ENCODE measurements around the gene CUL5. TPM values are rescaled to one million over a fixed set of nuclear protein-coding genes. Genes with fewer than 3 reads are reported as not detected.

Gene CUL5
- polyA plus RNA-seq, 3 donors: 24.7 to 37.8 (median 36.7) TPM

DNA sequence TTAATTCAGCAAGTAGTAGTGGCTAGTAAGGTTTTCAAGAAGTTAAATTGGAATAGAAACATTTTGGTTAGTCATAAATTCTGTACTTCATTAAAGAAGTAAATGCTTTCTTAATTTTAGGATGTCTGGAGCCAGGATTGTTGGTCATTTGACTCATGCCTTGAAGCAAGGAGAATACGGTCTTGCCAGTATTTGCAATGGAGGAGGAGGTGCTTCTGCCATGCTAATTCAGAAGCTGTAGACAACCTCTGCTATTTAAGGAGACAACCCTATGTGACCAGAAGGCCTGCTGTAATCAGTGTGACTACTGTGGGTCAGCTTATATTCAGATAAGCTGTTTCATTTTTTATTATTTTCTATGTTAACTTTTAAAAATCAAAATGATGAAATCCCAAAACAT is 138.5 kb downstream of the CUL5 start:
- TF ChIP-seq, protein P1, sequence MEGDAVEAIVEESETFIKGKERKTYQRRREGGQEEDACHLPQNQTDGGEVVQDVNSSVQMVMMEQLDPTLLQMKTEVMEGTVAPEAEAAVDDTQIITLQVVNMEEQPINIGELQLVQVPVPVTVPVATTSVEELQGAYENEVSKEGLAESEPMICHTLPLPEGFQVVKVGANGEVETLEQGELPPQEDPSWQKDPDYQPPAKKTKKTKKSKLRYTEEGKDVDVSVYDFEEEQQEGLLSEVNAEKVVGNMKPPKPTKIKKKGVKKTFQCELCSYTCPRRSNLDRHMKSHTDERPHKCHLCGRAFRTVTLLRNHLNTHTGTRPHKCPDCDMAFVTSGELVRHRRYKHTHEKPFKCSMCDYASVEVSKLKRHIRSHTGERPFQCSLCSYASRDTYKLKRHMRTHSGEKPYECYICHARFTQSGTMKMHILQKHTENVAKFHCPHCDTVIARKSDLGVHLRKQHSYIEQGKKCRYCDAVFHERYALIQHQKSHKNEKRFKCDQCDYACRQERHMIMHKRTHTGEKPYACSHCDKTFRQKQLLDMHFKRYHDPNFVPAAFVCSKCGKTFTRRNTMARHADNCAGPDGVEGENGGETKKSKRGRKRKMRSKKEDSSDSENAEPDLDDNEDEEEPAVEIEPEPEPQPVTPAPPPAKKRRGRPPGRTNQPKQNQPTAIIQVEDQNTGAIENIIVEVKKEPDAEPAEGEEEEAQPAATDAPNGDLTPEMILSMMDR (IDR thresholded peaks at IDR 0.05): no peak
- H3K27ac ChIP-seq (ENCODE audit: low read depth in 1 of 2, low read length in 2 of 2): no peak overlapping the region

DNA sequence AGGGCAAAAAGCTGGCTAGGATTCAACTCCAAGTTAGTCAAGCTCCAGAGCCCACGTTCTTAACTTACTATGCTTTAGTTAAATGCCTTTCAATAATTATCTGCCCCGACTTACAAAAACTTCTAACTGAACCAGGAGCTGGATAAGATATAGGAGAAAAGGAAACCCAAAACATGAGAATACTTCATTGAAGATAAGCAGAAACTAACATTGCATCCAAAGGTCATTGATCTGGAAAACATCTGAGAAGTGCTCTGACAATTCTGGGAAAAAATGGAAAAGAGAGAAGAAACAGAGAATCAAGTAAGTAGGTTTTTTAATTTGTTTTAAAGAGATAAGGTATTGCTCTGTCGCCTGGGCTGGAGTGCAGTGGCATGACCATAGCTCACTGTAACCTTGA is 139.9 kb downstream of the CUL5 start:
- Mint-ChIP-seq H3K9me3 (no peaks in the 10 kb centered on the region), H3K4me3 (no peak overlapping the region), H3K4me1 (no peaks in the 10 kb centered on the region), H3K27me3 (ENCODE audit: low read depth in 3 of 3) (no peaks in the 10 kb centered on the region), H3K36me3 (peaks cover 77 to 87% of the 10 kb centered on the region in 2 donors), H3K27ac (no peak overlapping the region)
- Histone ChIP-seq H3K4me1 (ENCODE audit: control insufficient read depth in 1 of 2, insufficient read depth in 2 of 2, low read length in 2 of 2) (no peaks in the 10 kb centered on the region), H3K4me3 (replicated peaks in 1 of 3; ENCODE audit: low read depth in 2 of 3, low read length in 3 of 3) (no peak overlapping the region), H3K9ac (ENCODE audit: insufficient read depth, low read length, poor library complexity, severe bottlenecking) (no peak overlapping the region), H3K27me3 (ENCODE audit: control insufficient read depth in 2 of 2, insufficient read depth in 2 of 2, low read length in 2 of 2) (no peaks in the 10 kb centered on the region), H3K4me2 (replicated peaks; ENCODE audit: extremely low read depth, low read length, poor library complexity, severe bottlenecking) (no peak overlapping the region), H3K9me3 (replicated peaks in 1 of 2; ENCODE audit: control insufficient read depth in 1 of 2, insufficient read depth in 1 of 2, low read length in 2 of 2) (no peaks in the 10 kb centered on the region), H4K20me1 (ENCODE audit: insufficient read depth, low read length) (no peaks in the 10 kb centered on the region), H2AFZ (ENCODE audit: insufficient read depth, low read depth, low read length, poor library complexity, severe bottlenecking) (no peak overlapping the region), H3K27ac (ENCODE audit: low read depth in 1 of 2, low read length in 2 of 2) (no peak overlapping the region), H3K36me3 (replicated peaks in 1 of 2; ENCODE audit: control insufficient read depth in 1 of 2, insufficient read depth in 2 of 2, low read length in 2 of 2) (peaks cover 69 to 99% of the 10 kb centered on the region in 2 donors), H3K79me2 (ENCODE audit: insufficient read depth, low read length) (no peaks in the 10 kb centered on the region)
- no peak for DNase-seq
- 100% methylated on average over 1 of the region's 3 CpGs for WGBS (ENCODE audit: insufficient coverage)
- intact Hi-C loops (cut with micrococcal nuclease): no loop called here
- TF ChIP-seq, protein P1 (IDR thresholded peaks at IDR 0.05): no peak

More for the DNA sequence above, 138.5 kb downstream of the CUL5 start:
- H3K4me1 ChIP-seq (ENCODE audit: control insufficient read depth in 1 of 2, insufficient read depth in 2 of 2, low read length in 2 of 2): no peaks in the 10 kb centered on the region
- Mint-ChIP-seq H3K4me1 (no peaks in the 10 kb centered on the region), H3K27ac (no peak overlapping the region), H3K27me3 (ENCODE audit: low read depth in 3 of 3) (no peaks in the 10 kb centered on the region), H3K9me3 (no peaks in the 10 kb centered on the region), H3K36me3 (peaks cover 82 to 94% of the 10 kb centered on the region in 2 donors), H3K4me3 (no peak overlapping the region)
- 100% methylated on average over 1 of the region's 1 CpG for WGBS (ENCODE audit: insufficient coverage)
- H3K9ac ChIP-seq (ENCODE audit: insufficient read depth, low read length, poor library complexity, severe bottlenecking): no peak overlapping the region
- no peak overlapping the region for H3K4me3 ChIP-seq (replicated peaks in 1 of 3; ENCODE audit: low read depth in 2 of 3, low read length in 3 of 3)
- no peak overlapping the region for H2AFZ ChIP-seq (ENCODE audit: insufficient read depth, low read depth, low read length, poor library complexity, severe bottlenecking)
- H3K4me2 ChIP-seq (replicated peaks; ENCODE audit: extremely low read depth, low read length, poor library complexity, severe bottlenecking): no peak overlapping the region
- no peak for DNase-seq
- H4K20me1 ChIP-seq (ENCODE audit: insufficient read depth, low read length): no peaks in the 10 kb centered on the region
- no peaks in the 10 kb centered on the region for H3K27me3 ChIP-seq (ENCODE audit: control insufficient read depth in 2 of 2, insufficient read depth in 2 of 2, low read length in 2 of 2)
- intact Hi-C loops (cut with micrococcal nuclease): no loop called here
- H3K36me3 ChIP-seq (replicated peaks in 1 of 2; ENCODE audit: control insufficient read depth in 1 of 2, insufficient read depth in 2 of 2, low read length in 2 of 2): peaks cover 82 to 99% of the 10 kb centered on the region in 2 donors
- H3K79me2 ChIP-seq (ENCODE audit: insufficient read depth, low read length): no peaks in the 10 kb centered on the region
- no peaks in the 10 kb centered on the region for H3K9me3 ChIP-seq (replicated peaks in 1 of 2; ENCODE audit: control insufficient read depth in 1 of 2, insufficient read depth in 1 of 2, low read length in 2 of 2)
